Ectodermal cell (in vitro differentiated cells): Measurements from ENCODE around the gene PGRMC2.

Experiments
- H3K27ac ChIP-seq: 2 replicates; pipeline ENCODE4 v1.7.0; 2013; ENCODE audit warnings: mild to moderate bottlenecking, low read depth, low read length; ENCODE audit not compliant: insufficient read depth, poor library complexity, severe bottlenecking
- H3K27me3 ChIP-seq: 2 replicates; pipeline ENCODE4 v1.7.0; 2013; ENCODE audit warnings: mild to moderate bottlenecking, low read length; ENCODE audit not compliant: insufficient read depth, control insufficient read depth, poor library complexity, severe bottlenecking
- H3K36me3 ChIP-seq: one replicate; pipeline ENCODE4 v1.7.0; 2013; ENCODE audit warnings: low read length; ENCODE audit not compliant: control insufficient read depth, insufficient read depth
- H3K4me1 ChIP-seq: one replicate; pipeline ENCODE4 v1.7.0; 2013; ENCODE audit warnings: low read length; ENCODE audit not compliant: control insufficient read depth, insufficient read depth
- H3K4me3 ChIP-seq: 2 replicates; pipeline ENCODE4 v1.7.0; 2013; ENCODE audit warnings: low read depth, low read length, control low read depth; ENCODE audit not compliant: insufficient read depth
- H3K9me3 ChIP-seq: 2 replicates; pipeline ENCODE4 v1.7.0; 2013; ENCODE audit warnings: mild to moderate bottlenecking, low read length, moderate library complexity; ENCODE audit not compliant: control insufficient read depth
- WGBS, 2 experiments: methylation state at CpG; one replicate each; pipeline ENCODE4 v1.1.7; 2013; ENCODE audit warnings: missing lambda C conversion rate in 2 of 2; 5-methylcytosine and 5-hydroxymethylcytosine counted together

The PGRMC2 gene

DNA sequence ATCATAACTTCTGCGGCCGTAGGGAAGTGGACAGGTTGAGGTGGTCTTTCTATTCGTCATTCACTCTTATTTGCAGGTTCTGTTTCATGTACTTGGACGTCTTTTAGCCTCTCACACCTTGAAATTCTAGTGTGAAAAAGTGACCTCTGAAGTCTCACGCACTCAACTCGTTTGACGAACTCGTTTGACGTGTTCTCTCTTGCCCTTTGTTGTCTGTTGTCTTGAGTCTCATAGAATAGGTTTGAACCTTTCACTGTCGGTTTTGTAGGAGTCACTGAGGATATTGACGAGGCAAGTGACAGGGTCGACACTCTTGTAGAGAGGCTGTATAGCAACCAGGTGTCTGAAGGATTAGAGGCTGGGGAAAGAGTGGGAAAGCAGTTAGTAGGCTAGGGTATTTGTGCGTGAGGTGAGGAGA, 1.1 kb upstream of the PGRMC2 start:
- H3K4me3 ChIP-seq: peak overlapping the region; percentile 78
- H3K27me3 ChIP-seq: no peaks in the 10 kb centered on the region
- peak overlapping the region; percentile 85 for H3K27ac ChIP-seq
- H3K36me3 ChIP-seq: no peaks in the 10 kb centered on the region
- 3 to 5% methylated on average over 13 of the region's 13 CpGs for WGBS, 2 experiments
- no peaks in the 10 kb centered on the region for H3K9me3 ChIP-seq
- no peaks in the 10 kb centered on the region for H3K4me1 ChIP-seq

DNA sequence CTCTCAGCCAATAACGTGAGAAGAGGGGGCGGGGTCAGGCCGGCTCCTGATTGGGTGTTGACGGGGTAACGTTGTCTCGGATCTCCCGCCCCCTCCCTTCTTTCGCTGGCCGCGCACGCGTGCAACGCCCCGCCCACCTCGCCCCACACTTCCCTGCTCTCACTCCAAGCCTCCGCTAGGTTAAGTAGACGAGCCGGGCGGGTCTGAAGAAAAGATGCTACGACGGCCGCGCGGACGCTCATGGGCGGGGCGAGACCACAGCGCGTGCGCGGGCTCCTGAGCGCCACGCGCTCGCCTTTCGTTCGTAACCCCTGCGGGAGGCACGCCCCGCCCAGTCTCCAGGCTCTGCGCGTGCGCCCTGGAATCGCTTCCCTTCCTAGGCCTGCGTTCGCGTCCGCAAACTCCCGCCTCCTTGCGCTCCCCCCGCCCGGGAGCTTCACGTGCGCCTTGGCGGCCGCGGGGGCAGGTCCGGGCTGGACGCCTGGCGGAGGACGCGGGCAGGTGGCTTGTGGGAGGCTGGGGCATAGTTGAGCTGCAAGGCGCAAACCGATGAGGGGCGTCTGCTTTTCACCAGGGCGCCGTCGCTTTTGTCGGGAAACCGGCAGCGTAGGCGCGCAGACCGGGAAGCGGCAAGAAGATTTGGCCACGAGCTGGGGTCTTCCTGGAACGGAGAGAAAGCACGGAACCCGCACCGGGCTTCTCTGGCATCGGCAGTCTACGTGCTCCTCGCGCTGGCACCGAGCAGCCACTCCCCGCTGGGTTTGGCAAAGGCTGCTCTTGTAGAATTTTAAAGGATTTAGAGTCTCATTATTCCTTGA, 467 bp upstream of the PGRMC2 start:
- H3K4me1 ChIP-seq: no peaks in the 10 kb centered on the region
- peak overlapping the region; percentile 85 for H3K27ac ChIP-seq
- no peaks in the 10 kb centered on the region for H3K9me3 ChIP-seq
- no peaks in the 10 kb centered on the region for H3K27me3 ChIP-seq
- peak overlapping the region; percentile 78 for H3K4me3 ChIP-seq
- 0% methylated on average over 86 of the region's 86 CpGs for WGBS, 2 experiments
- H3K36me3 ChIP-seq: no peaks in the 10 kb centered on the region

DNA sequence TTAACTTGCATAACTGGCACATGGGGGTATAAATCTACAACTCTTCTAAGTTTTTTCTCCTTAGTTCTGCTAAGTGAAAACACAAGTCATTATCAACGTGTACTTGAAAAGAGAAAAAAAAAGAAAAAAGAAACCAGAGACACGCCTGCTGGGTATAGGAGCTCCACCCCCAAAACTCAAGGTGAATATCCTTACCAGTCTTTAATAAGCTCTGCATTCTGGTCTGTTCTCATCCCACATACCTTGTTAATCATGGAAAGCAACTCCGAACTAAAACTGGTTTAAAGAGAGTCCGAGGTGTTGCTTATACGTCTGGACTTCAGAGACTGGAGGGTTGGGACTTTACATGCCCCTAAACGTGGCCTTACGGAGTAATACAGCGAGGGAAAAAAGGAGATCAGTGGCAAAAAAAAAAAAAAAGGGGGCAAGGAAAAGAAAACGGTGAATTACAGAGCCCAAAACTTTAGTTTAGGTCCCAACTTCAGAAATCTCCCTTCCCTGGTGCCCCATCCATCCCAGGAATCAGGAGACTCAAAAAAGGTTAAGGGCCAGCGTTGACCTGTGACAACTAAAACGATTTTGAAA, 1.0 kb downstream of the PGRMC2 start:
- H3K9me3 ChIP-seq: no peaks in the 10 kb centered on the region
- H3K4me3 ChIP-seq: peak overlapping the region; percentile 78
- H3K4me1 ChIP-seq: no peaks in the 10 kb centered on the region
- no peaks in the 10 kb centered on the region for H3K27me3 ChIP-seq
- WGBS, 2 experiments: 1 to 2% methylated on average over 10 to 11 of the region's 11 CpGs
- peak overlapping the region; percentile 57 for H3K27ac ChIP-seq
- H3K36me3 ChIP-seq: no peaks in the 10 kb centered on the region

DNA sequence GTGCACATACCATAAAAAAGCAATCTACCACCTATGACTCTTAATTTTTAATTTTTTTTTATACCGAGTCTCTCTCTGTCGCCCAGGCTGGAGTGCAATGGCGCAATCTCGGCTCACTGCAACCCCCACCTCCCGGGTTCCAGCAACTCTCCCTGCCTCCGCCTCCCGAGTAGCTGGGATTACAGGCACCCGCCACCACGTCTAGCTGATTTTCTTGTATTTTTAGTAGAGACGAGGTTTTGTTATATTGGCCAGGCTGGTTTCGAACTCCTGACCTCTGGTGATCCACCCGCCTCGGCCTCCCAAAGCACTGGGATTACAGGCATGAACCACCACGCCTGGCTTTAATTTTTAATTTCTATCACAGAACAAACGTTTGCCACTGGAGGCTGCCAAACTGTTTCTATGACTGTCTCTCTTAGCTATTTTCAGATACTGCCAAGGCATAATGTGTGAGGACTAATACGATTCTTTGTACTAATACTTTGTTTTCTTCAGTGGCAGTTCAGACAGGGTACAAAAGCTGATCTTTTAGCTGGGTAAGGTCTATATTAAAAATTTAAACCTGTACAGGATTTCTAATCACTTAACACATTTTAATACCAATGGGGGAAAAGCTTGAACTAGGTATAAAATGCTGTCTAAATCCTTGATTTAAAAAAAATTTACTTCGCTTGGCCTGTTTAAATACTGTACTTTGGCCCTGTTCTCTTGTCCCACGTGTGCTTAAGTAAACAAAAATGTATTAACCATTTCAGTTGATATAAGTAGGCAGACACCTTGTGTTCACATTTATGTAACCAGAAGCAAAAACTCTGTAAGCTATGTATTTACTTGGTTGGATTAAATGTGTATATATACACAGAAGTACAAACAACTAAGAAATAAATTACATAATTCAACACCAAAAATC, 2.3 kb downstream of the PGRMC2 start:
- Histone ChIP-seq H3K36me3 (no peaks in the 10 kb centered on the region), H3K27ac (no peak overlapping the region), H3K9me3 (no peaks in the 10 kb centered on the region), H3K27me3 (no peaks in the 10 kb centered on the region), H3K4me1 (no peaks in the 10 kb centered on the region), H3K4me3 (peak overlapping the region; percentile 78)
- 88 to 89% methylated on average over 16 to 18 of the region's 18 CpGs for WGBS, 2 experiments

DNA sequence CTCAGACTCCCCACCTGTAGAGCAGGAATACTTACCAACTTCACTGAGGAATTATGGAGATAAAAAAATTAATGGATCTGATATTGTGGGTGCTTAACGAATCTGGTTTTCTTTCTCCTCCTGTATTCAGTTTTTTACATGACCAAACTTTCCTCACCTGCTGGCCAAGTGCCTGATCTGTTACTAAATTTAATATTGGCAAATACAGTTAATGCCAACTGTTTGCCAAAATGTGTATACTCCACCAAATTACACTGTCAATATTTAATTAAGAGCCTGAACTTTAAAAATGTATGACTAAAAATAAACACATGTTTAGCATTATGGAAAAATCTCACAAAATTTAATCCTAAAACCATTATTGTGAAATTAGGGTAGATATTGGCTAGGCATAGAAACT, 3.3 kb downstream of the PGRMC2 start:
- H3K9me3 ChIP-seq: no peaks in the 10 kb centered on the region
- 88% methylated on average over 1 of the region's 1 CpG; no CpG with 5 or more reads in 1 of the 2 experiments for WGBS, 2 experiments
- H3K4me1 ChIP-seq: no peaks in the 10 kb centered on the region
- no peaks in the 10 kb centered on the region for H3K27me3 ChIP-seq
- H3K4me3 ChIP-seq: no peak overlapping the region
- H3K27ac ChIP-seq: no peak overlapping the region
- H3K36me3 ChIP-seq: no peaks in the 10 kb centered on the region

DNA sequence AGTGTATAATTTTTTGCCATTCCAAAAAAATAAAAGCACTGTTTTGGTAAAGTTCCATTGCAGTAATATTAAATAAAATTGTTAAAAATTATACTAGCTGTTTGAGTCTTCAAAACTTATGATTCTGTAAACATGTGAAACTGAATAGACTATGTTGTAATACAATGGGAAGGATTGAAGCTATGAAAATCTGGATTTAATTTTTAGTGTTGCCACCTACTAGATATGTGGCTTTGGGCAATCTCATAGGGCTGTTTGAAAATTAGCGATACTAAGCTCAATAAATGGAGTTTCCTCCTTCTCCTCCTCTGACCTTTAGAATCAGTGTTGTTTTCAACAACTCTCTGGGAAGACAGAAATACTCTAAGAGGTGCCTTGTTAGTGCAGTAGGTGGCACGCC, 4.5 kb downstream of the PGRMC2 start:
- H3K36me3 ChIP-seq: no peaks in the 10 kb centered on the region

DNA sequence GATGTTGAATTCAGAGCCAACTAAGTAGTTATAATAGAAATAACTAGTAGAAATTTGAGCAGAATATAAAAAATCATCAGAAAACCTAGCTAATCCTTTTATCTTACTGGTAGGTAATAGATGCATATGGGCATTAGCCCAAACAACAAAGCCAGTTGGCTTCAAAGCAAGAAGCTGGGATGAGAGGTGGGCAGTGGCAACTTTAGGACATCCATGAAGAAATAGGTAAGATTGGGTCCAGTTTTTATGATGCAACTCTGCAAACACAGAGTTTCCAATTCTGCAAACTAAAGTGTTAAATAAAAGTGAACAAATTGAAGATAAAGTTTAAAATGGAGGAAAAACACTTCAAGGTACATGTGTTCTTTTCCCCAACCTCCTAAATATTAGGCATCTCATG, 5.1 kb downstream of the PGRMC2 start:
- Histone ChIP-seq H3K9me3 (no peaks in the 10 kb centered on the region), H3K27ac (no peak overlapping the region), H3K36me3 (no peaks in the 10 kb centered on the region), H3K27me3 (no peaks in the 10 kb centered on the region), H3K4me1 (no peaks in the 10 kb centered on the region), H3K4me3 (no peak overlapping the region)

More for the DNA sequence above, 4.5 kb downstream of the PGRMC2 start:
- Histone ChIP-seq H3K4me1 (no peaks in the 10 kb centered on the region), H3K27me3 (no peaks in the 10 kb centered on the region), H3K9me3 (no peaks in the 10 kb centered on the region), H3K27ac (no peak overlapping the region), H3K4me3 (no peak overlapping the region)
- 94 to 100% methylated on average over 2 of the region's 2 CpGs for WGBS, 2 experiments

DNA sequence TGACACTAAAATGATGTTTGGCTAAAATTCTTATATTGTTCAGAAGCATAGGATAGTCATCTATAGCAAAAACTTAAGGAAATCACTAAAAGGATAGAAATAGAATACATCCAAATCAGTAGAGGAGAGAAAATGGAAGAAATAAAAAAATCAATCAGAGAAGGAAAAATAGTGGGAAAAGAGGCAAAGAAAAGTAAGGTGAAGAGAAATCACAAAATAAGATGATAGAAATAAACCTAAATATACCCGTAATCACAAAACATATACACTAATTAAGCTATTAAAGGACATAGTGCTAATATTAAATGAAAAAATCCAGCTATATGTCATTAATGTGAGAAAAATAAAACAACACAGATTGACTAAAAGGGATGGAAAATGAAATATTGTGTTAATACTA, 6.3 kb downstream of the PGRMC2 start:
- Histone ChIP-seq H3K4me3 (no peak overlapping the region), H3K4me1 (no peaks in the 10 kb centered on the region), H3K27me3 (no peaks in the 10 kb centered on the region), H3K9me3 (no peaks in the 10 kb centered on the region), H3K36me3 (no peaks in the 10 kb centered on the region), H3K27ac (no peak overlapping the region)
- WGBS, 2 experiments: no CpG with 5 or more reads among the region's 1 CpG

DNA sequence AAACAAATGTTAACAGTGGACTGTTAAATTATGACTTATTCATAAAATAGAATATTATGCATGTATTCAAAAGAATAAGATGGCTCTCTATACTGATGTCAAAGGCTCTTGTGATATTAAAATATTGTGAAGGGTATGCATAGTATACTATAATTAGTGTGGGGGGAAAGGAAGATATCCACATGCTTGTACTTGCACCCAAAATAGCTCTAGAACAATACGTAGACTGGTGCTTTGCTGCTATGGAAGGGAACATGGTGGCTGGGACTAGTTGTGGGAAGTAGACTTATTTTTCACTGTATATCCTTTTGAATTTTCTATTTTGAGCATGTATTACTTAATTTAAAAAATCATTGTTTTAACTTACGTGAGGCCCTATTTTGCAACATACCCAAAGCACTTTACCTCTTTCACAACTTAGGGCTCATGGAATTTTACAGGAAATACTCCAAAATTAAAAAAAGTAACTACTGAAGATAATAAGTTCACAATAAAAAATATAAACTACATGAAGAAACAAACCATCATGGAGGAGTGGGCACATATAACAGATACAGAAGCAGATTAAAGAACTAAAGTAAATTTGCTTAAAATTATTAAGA, 7.9 kb downstream of the PGRMC2 start:
- Histone ChIP-seq H3K9me3 (no peaks in the 10 kb centered on the region), H3K27ac (no peak overlapping the region), H3K36me3 (no peaks in the 10 kb centered on the region), H3K27me3 (no peaks in the 10 kb centered on the region), H3K4me3 (no peak overlapping the region), H3K4me1 (no peaks in the 10 kb centered on the region)
- 95 to 100% methylated on average over 1 to 2 of the region's 2 CpGs for WGBS, 2 experiments

DNA sequence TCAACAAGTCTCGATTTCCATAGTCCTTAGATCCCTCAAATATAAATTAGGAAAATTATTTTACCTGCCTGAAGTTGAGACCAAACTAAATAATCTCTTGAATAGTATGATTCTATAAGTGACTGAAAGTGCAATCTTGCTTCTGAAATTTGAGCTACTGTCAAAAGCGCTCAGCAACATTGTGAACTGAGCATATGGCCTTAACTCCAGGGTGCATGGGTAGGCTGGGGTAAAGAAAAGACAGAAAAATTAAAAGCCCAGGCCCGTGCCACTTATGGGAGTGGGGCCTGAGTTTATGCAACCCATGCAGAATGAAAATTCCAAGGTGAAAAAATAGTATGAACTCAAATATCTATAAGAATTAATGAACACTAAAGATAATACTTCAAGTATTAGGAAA, 9.8 kb downstream of the PGRMC2 start:
- Histone ChIP-seq H3K9me3 (no peaks in the 10 kb centered on the region), H3K4me1 (no peaks in the 10 kb centered on the region), H3K27ac (no peak overlapping the region), H3K4me3 (no peak overlapping the region), H3K27me3 (no peaks in the 10 kb centered on the region), H3K36me3 (no peaks in the 10 kb centered on the region)
- WGBS, 2 experiments: 96% methylated on average over 2 to 3 of the region's 3 CpGs
